Amniotic epithelial cell (primary cell): ENCODE results near the gene OLFM3.

Experiments used
- DNase-seq: peaks from one replicate; pipeline ENCODE4 v3.0.0-alpha.2; 2010; ENCODE audit warnings: low read depth

The OLFM3 gene

GRCh38 chr1:101943237-101943636 is 53.5 kb downstream of the OLFM3 start:
- no peak for DNase-seq

- DNase-seq, result no peak
Observed at GRCh38 chr1:101942516-101943193, 54.1 kb downstream of the OLFM3 start.

GRCh38 chr1:101938681-101939080 is 58.0 kb downstream of the OLFM3 start:
- no peak for DNase-seq

- DNase-seq, result no peak
Observed at GRCh38 chr1:101929343-101929742, 67.4 kb downstream of the OLFM3 start.

GRCh38 chr1:101928829-101929228 is 67.9 kb downstream of the OLFM3 start:
- DNase-seq, result no peak

GRCh38 chr1:101924700-101925099 is 72.0 kb downstream of the OLFM3 start:
- no peak for DNase-seq

GRCh38 chr1:101920577-101920976 is 76.1 kb downstream of the OLFM3 start:
- no peak for DNase-seq

- DNase-seq, result no peak
Observed at GRCh38 chr1:101918277-101918676, 78.4 kb downstream of the OLFM3 start.

- DNase-seq, result no peak
Observed at GRCh38 chr1:101915597-101915996, 81.1 kb downstream of the OLFM3 start.

GRCh38 chr1:101914473-101915242 is 82.1 kb downstream of the OLFM3 start:
- no peak for DNase-seq

- no peak for DNase-seq
Observed at GRCh38 chr1:101911894-101912293, 84.8 kb downstream of the OLFM3 start.

- DNase-seq, result no peak
Observed at GRCh38 chr1:101908980-101909379, 87.7 kb downstream of the OLFM3 start.

GRCh38 chr1:101907264-101907663 is 89.5 kb downstream of the OLFM3 start:
- DNase-seq, result no peak

GRCh38 chr1:101905283-101905835 is 91.4 kb downstream of the OLFM3 start:
- no peak for DNase-seq

GRCh38 chr1:101902199-101902598 is 94.5 kb downstream of the OLFM3 start:
- DNase-seq, result no peak

- DNase-seq, result no peak
Observed at GRCh38 chr1:101898137-101898536, 98.6 kb downstream of the OLFM3 start.

- no peak for DNase-seq
Observed at GRCh38 chr1:101884621-101885020, 112.1 kb downstream of the OLFM3 start.

- no peak for DNase-seq
Observed at GRCh38 chr1:101875891-101876290, 120.8 kb downstream of the OLFM3 start.

GRCh38 chr1:101873672-101874071 is 123.1 kb downstream of the OLFM3 start:
- DNase-seq, result no peak

GRCh38 chr1:101859941-101860340 is 136.8 kb downstream of the OLFM3 start:
- no peak for DNase-seq

- no peak for DNase-seq
Observed at GRCh38 chr1:101854271-101854670, 142.5 kb downstream of the OLFM3 start.

GRCh38 chr1:101852936-101853335 is 143.8 kb downstream of the OLFM3 start:
- no peak for DNase-seq

GRCh38 chr1:101849356-101849755 is 147.4 kb downstream of the OLFM3 start:
- no peak for DNase-seq
